HEK293 (cell line): ENCODE measurements around the gene EIF2S3B.
A peak's percentile ranks its signal among the peaks of the same experiment; 100 is the strongest.

Experiments
- CTCF ChIA-PET: fragments of 350-600 bp; formaldehyde crosslinking; extraction: SDS; loops from one replicate; lab custom pipeline; 2021; ENCODE audit warnings: antibody characterized with exemption; lab: Yijun Ruan, JAX
- POLR2A ChIA-PET: fragments of 300-600 bp; formaldehyde crosslinking; extraction: SDS; loops from one replicate; lab custom pipeline; 2020; ENCODE audit warnings: antibody characterized with exemption, inconsistent platforms; lab: Yijun Ruan, JAX
- H3K27ac ChIP-seq: fragments of 200-500 bp; sonication (Bioruptor generic); 2 replicates; pipeline ENCODE4 v1.5.1; 2014; ENCODE audit warnings: low read depth, low read length, control low read depth, inconsistent platforms; ENCODE audit errors: extremely low read depth
- H3K36me3 ChIP-seq, 2 experiments: fragments of 200-500 bp in 1 of 2; sonication (Bioruptor generic) in 1 of 2; 1 replicate in 1 of 2; 2 replicates in 1 of 2; pipeline ENCODE4 v1.5.1; 2014 to 2017; ENCODE audit warnings: inconsistent platforms in 2 of 2, low read length in 2 of 2; ENCODE audit not compliant: control insufficient read depth in 2 of 2, insufficient read depth in 1 of 2
- H3K4me1 ChIP-seq: fragments of 200-500 bp; sonication (Bioruptor generic); 2 replicates; pipeline ENCODE4 v1.5.1; 2014; ENCODE audit warnings: mild to moderate bottlenecking, low read length, inconsistent platforms; ENCODE audit not compliant: control insufficient read depth, insufficient read depth
- H3K4me3 ChIP-seq: 2 replicates; pipeline ENCODE4 v1.5.1; 2011; ENCODE audit warnings: low read depth, mild to moderate bottlenecking, control low read depth, low read length, moderate library complexity
- H3K9me3 ChIP-seq: fragments of 200-500 bp; sonication (Bioruptor generic); 2 replicates; pipeline ENCODE4 v1.5.1; 2014; ENCODE audit warnings: low read depth, low read length, inconsistent platforms; ENCODE audit not compliant: control insufficient read depth, insufficient read depth
- ELK4 ChIP-seq: IDR thresholded peaks from 2 replicates; pipeline ENCODE4 v1.6.1; 2011; ENCODE audit warnings: mild to moderate bottlenecking, low read depth, low read length, borderline replicate concordance
- IKZF3 ChIP-seq: fragments of 450-650 bp; IDR thresholded peaks from 2 replicates; pipeline ENCODE4 v1.5.0; 2018; ENCODE audit warnings: missing biosample characterization, mild to moderate bottlenecking, missing genetic modification characterization, moderate library complexity
- KLF8 ChIP-seq: fragments of 450-650 bp; formaldehyde crosslinking; IDR thresholded peaks from 2 replicates; pipeline ENCODE4 v1.5.1; 2016; ENCODE audit warnings: missing biosample characterization, missing genetic modification characterization
- MEIS1 ChIP-seq: sonication (generic); formaldehyde crosslinking; IDR thresholded peaks from 2 replicates; pipeline ENCODE4 v1.8.1; 2022; ENCODE audit warnings: missing genetic modification reagents, mild to moderate bottlenecking, borderline replicate concordance
- MYNN ChIP-seq: fragments of 450-650 bp; formaldehyde crosslinking; IDR thresholded peaks from 2 replicates; pipeline ENCODE4 v1.5.1; 2016; ENCODE audit warnings: missing biosample characterization, missing genetic modification characterization, borderline replicate concordance
- ZBTB10 ChIP-seq: fragments of 450-650 bp; formaldehyde crosslinking; IDR thresholded peaks from 2 replicates; pipeline ENCODE4 v1.5.1; 2016; ENCODE audit warnings: missing biosample characterization, missing genetic modification characterization
- ZBTB20 ChIP-seq: fragments of 450-650 bp; formaldehyde crosslinking; IDR thresholded peaks from 2 replicates; pipeline ENCODE4 v1.5.1; 2016; ENCODE audit warnings: missing biosample characterization, missing genetic modification characterization
- ZNF202 ChIP-seq: fragments of 450-650 bp; formaldehyde crosslinking; IDR thresholded peaks from 2 replicates; pipeline ENCODE4 v1.5.1; 2016; ENCODE audit warnings: missing biosample characterization, missing genetic modification characterization, borderline replicate concordance
- ZNF24 ChIP-seq: fragments of 450-650 bp; formaldehyde crosslinking; IDR thresholded peaks from 2 replicates; pipeline ENCODE4 v1.5.1; 2016; ENCODE audit warnings: missing biosample characterization, missing genetic modification characterization
- ZNF335 ChIP-seq: fragments of 450-650 bp; formaldehyde crosslinking; conservative IDR thresholded peaks from 2 replicates; pipeline ENCODE4 v1.5.1; 2016; ENCODE audit warnings: missing biosample characterization, missing genetic modification characterization
- ZNF37A ChIP-seq: fragments of 450-650 bp; IDR thresholded peaks from 2 replicates; pipeline ENCODE4 v1.5.1; 2018; ENCODE audit warnings: missing biosample characterization, missing genetic modification characterization
- ZNF529 ChIP-seq: fragments of 450-650 bp; formaldehyde crosslinking; IDR thresholded peaks from 2 replicates; pipeline ENCODE4 v1.5.1; 2017; ENCODE audit warnings: missing genetic modification characterization, missing biosample characterization; ENCODE audit not compliant: insufficient replicate concordance
- ZNF623 ChIP-seq: fragments of 450-650 bp; formaldehyde crosslinking; IDR thresholded peaks from 2 replicates; pipeline ENCODE4 v1.5.1; 2016; ENCODE audit warnings: missing biosample characterization, missing genetic modification characterization
- ZNF660 ChIP-seq: fragments of 450-650 bp; IDR thresholded peaks from 2 replicates; pipeline ENCODE4 v1.5.1; 2018; ENCODE audit warnings: missing biosample characterization, mild to moderate bottlenecking, missing genetic modification characterization
- ZNF701 ChIP-seq: fragments of 450-650 bp; formaldehyde crosslinking; IDR thresholded peaks from 2 replicates; pipeline ENCODE4 v1.5.1; 2016; ENCODE audit warnings: missing biosample characterization, missing genetic modification characterization
- ZNF776 ChIP-seq: fragments of 450-650 bp; formaldehyde crosslinking; IDR thresholded peaks from 2 replicates; pipeline ENCODE4 v1.5.0; 2017; ENCODE audit warnings: missing biosample characterization, missing genetic modification characterization, borderline replicate concordance
- ZNF785 ChIP-seq: fragments of 450-650 bp; formaldehyde crosslinking; IDR thresholded peaks from 2 replicates; pipeline ENCODE4 v1.5.1; 2016; ENCODE audit warnings: missing biosample characterization, missing genetic modification characterization
- ZSCAN4 ChIP-seq: fragments of 450-650 bp; formaldehyde crosslinking; IDR thresholded peaks from 2 replicates; pipeline ENCODE4 v1.5.1; 2017; ENCODE audit warnings: missing biosample characterization, missing genetic modification characterization
- TF ChIP-seq, protein P1 (sequence below): fragments of 450-650 bp; formaldehyde crosslinking; IDR thresholded peaks from 2 replicates; pipeline ENCODE4 v1.5.1; 2016; ENCODE audit warnings: missing biosample characterization, missing genetic modification characterization, borderline replicate concordance

Gene EIF2S3B

DNA sequence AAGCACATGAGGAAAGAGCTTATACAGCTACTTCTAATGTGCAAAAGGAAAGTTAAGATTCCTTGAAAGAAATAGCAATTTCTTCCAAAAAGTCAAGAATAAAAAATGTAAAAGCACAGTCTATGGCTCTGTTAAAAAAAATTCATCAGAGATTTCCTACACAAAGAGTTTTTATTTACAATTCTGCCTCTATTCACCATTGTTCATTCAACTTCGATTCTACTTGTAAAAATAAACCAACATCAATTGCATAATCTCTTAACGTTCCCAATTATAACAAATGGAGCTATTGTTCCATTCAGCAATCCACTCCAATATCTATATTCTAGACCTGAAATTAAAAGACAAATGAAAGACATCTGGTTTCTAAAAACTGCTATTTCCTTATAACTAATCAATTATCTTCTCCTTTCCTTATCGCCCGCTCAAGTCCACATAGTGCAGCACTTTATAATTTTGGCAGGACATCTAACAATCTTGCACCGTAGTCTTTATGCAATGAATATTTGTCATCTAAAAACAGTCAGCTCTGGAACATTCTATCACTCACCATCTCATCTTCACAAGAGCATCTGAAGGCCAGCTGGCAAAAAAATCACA is 6.2 kb downstream of the EIF2S3B start:
- CTCF ChIA-PET: interaction anchor here (0.7 to 1.2 kb wide), 2 partner anchors 120 to 876 kb away, joined by 3 read pairs; no protein-coding TSS in a partner anchor
- H3K9me3 ChIP-seq: no peaks in the 10 kb centered on the region
- POLR2A ChIA-PET: interaction anchor here (0.6 kb wide), 1 partner anchor 173 kb away, joined by 4 read pairs; no protein-coding TSS in a partner anchor
- no peak for TF ChIP-seq ZNF24
- no peak for TF ChIP-seq ZBTB10
- TF ChIP-seq ZNF660 (tag by site-specific recombination): no peak
- TF ChIP-seq ZNF785: no peak
- TF ChIP-seq, protein P1, sequence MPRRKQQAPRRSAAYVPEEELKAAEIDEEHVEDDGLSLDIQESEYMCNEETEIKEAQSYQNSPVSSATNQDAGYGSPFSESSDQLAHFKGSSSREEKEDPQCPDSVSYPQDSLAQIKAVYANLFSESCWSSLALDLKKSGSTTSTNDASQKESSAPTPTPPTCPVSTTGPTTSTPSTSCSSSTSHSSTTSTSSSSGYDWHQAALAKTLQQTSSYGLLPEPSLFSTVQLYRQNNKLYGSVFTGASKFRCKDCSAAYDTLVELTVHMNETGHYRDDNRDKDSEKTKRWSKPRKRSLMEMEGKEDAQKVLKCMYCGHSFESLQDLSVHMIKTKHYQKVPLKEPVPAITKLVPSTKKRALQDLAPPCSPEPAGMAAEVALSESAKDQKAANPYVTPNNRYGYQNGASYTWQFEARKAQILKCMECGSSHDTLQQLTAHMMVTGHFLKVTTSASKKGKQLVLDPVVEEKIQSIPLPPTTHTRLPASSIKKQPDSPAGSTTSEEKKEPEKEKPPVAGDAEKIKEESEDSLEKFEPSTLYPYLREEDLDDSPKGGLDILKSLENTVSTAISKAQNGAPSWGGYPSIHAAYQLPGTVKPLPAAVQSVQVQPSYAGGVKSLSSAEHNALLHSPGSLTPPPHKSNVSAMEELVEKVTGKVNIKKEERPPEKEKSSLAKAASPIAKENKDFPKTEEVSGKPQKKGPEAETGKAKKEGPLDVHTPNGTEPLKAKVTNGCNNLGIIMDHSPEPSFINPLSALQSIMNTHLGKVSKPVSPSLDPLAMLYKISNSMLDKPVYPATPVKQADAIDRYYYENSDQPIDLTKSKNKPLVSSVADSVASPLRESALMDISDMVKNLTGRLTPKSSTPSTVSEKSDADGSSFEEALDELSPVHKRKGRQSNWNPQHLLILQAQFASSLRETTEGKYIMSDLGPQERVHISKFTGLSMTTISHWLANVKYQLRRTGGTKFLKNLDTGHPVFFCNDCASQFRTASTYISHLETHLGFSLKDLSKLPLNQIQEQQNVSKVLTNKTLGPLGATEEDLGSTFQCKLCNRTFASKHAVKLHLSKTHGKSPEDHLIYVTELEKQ: no peak
- no peak for TF ChIP-seq ZNF202 (tag by site-specific recombination)
- TF ChIP-seq MEIS1 (CRISPR knock-in tag): no peak
- TF ChIP-seq ZNF623 (tag by site-specific recombination): no peak
- no peak for TF ChIP-seq ELK4
- TF ChIP-seq KLF8: no peak
- no peak for TF ChIP-seq ZNF701 (tag by site-specific recombination)
- no peak for TF ChIP-seq ZNF776 (tag by site-specific recombination)
- TF ChIP-seq MYNN: no peak
- TF ChIP-seq ZNF37A (tag by site-specific recombination): no peak
- no peak for TF ChIP-seq ZNF529 (tag by site-specific recombination)
- no peaks in the 10 kb centered on the region for H3K36me3 ChIP-seq
- H3K4me1 ChIP-seq: peaks cover 3% of the 10 kb centered on the region; the same call in 1 of the 2 replicates
- no peak overlapping the region for H3K27ac ChIP-seq
- no peak overlapping the region for H3K4me3 ChIP-seq

DNA sequence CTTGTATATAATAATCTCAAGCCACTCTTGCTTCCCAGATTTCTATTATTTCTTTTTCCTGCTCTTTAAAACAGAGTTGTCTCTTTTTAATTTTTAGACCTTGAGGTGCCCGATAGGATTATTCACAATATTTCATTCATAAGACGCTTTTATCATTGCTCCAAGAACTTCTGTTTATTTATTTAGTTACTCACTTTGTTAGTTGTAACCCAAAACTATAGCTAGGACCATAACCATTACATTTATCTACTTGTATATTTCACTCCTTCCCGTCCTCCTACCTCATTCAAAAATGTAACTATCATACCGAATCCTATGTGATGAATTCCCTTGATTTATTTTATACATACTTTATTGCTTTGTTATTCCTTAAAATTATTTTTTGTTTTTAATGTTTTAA is 7.1 kb downstream of the EIF2S3B start:
- no peaks in the 10 kb centered on the region for H3K36me3 ChIP-seq
- peaks cover 3% of the 10 kb centered on the region; the same call in 1 of the 2 replicates for H3K4me1 ChIP-seq
- no peak overlapping the region for H3K4me3 ChIP-seq
- POLR2A ChIA-PET: interaction anchor here (0.6 kb wide), 1 partner anchor 174 kb away, joined by 4 read pairs; no protein-coding TSS in a partner anchor
- no peak overlapping the region for H3K27ac ChIP-seq
- CTCF ChIA-PET: interaction anchor here (0.6 kb wide), 1 partner anchor 970 kb away, joined by 3 read pairs; no protein-coding TSS in a partner anchor
- no peak for TF ChIP-seq ZBTB20 (tag by site-specific recombination)
- TF ChIP-seq IKZF3: no peak
- TF ChIP-seq ZSCAN4 (tag by site-specific recombination): no peak
- 0 out of 2 replicates have a peak, but pooled peaks have one; percentile 19 for TF ChIP-seq ZNF335 (tag by site-specific recombination)
- no peak for TF ChIP-seq ZBTB10
- no peaks in the 10 kb centered on the region for H3K9me3 ChIP-seq
